ENCODE data around the gene SNTB2. TPM values are rescaled to one million over a fixed set of nuclear protein-coding genes. Genes with fewer than 3 reads are reported as not detected.

SNTB2 gene
- total and polyA plus RNA-seq, 2 donors (not counting 3 experiments of a cell fraction or from before 2014, with no cell fraction given): 24.9 to 73.7 TPM

- no peak for TF ChIP-seq FOS (IDR thresholded peaks at IDR 0.05; ENCODE audit: borderline replicate concordance, insufficient read depth, low read length)
- no peak for TF ChIP-seq GATA2 (IDR thresholded peaks at IDR 0.05; ENCODE audit: insufficient read depth, insufficient read length, low read depth, low read length)
- TF ChIP-seq, protein P1, sequence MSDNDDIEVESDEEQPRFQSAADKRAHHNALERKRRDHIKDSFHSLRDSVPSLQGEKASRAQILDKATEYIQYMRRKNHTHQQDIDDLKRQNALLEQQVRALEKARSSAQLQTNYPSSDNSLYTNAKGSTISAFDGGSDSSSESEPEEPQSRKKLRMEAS (IDR thresholded peaks at IDR 0.05; ENCODE audit: insufficient read depth, insufficient read length): no peak
- no peak for TF ChIP-seq POLR2A (IDR thresholded peaks at IDR 0.05; ENCODE audit: low read depth, low read length)
- no peak for TF ChIP-seq MYC (IDR thresholded peaks at IDR 0.05; ENCODE audit: low read depth, low read length)
- no peak for TF ChIP-seq JUN (IDR thresholded peaks at IDR 0.05; ENCODE audit: borderline replicate concordance, insufficient read depth, insufficient read length, low read depth)
- TF ChIP-seq POLR2AphosphoS5 (IDR thresholded peaks at IDR 0.05; ENCODE audit: insufficient read depth, low read depth, low read length): no peak
- TF ChIP-seq, protein P2, sequence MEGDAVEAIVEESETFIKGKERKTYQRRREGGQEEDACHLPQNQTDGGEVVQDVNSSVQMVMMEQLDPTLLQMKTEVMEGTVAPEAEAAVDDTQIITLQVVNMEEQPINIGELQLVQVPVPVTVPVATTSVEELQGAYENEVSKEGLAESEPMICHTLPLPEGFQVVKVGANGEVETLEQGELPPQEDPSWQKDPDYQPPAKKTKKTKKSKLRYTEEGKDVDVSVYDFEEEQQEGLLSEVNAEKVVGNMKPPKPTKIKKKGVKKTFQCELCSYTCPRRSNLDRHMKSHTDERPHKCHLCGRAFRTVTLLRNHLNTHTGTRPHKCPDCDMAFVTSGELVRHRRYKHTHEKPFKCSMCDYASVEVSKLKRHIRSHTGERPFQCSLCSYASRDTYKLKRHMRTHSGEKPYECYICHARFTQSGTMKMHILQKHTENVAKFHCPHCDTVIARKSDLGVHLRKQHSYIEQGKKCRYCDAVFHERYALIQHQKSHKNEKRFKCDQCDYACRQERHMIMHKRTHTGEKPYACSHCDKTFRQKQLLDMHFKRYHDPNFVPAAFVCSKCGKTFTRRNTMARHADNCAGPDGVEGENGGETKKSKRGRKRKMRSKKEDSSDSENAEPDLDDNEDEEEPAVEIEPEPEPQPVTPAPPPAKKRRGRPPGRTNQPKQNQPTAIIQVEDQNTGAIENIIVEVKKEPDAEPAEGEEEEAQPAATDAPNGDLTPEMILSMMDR (IDR thresholded peaks at IDR 0.05; ENCODE audit: extremely low read depth in 1 of 2, insufficient read depth in 1 of 2, low read depth in 1 of 2, low read length in 2 of 2): no peak
- TF ChIP-seq EZH2 (IDR thresholded peaks at IDR 0.05; ENCODE audit: borderline replicate concordance, low read depth, low read length, severe bottlenecking): no peak
- H3K4me3 ChIP-seq (replicated peaks in 1 of 3; ENCODE audit: insufficient read depth in 1 of 3, low read depth in 1 of 3, low read length in 3 of 3): no peak overlapping the region
- H3K9me3 ChIP-seq (replicated peaks; ENCODE audit: control insufficient read depth, insufficient read depth, low read length): no peaks in the 10 kb centered on the region
- peak overlapping the region; percentile 36 for H3K27ac ChIP-seq (ENCODE audit: insufficient read depth, low read depth, low read length)
- H3K79me2 ChIP-seq (ENCODE audit: control insufficient read depth, insufficient read depth, low read length): no peaks in the 10 kb centered on the region
- H3K9me1 ChIP-seq (replicated peaks; ENCODE audit: control insufficient read depth, extremely low read depth, insufficient read depth, low read length): no peaks in the 10 kb centered on the region
- intact Hi-C loops (cut with micrococcal nuclease): loop anchor here (5.0 kb wide), 1 partner anchor 118 kb away; no protein-coding TSS in a partner anchor
- FAIRE-seq (no peak), DNase-seq (ENCODE audit: low read depth, low spot score) (no peak)
- H2AFZ ChIP-seq (ENCODE audit: low read depth, low read length): no peak overlapping the region
- no TSS peak for BruUV-seq (replicated peaks)
- ChIA-PET CTCF (interaction anchor here (1.3 to 4.9 kb wide), 2 partner anchors 11 to 17 kb away, joined by 4 to 49 read pairs; no protein-coding TSS in a partner anchor), POLR2A (no interaction called here)
- H3K36me3 ChIP-seq (ENCODE audit: control insufficient read depth in 2 of 2, extremely low read depth in 1 of 2, insufficient read depth in 2 of 2, low read length in 2 of 2): peaks cover 0 to 10% of the 10 kb centered on the region in 2 experiments
- no peaks in the 10 kb centered on the region for H4K20me1 ChIP-seq (replicated peaks; ENCODE audit: control insufficient read depth, extremely low read depth, insufficient read depth, low read length)
- H3K4me1 ChIP-seq (ENCODE audit: control insufficient read depth, extremely low read depth, insufficient read depth, low read length): peaks cover 49% of the 10 kb centered on the region
- no peak overlapping the region for H3K4me2 ChIP-seq (ENCODE audit: insufficient read depth, low read length)
- H3K27me3 ChIP-seq (ENCODE audit: control insufficient read depth in 2 of 2, insufficient read depth in 2 of 2, low read length in 2 of 2): no peaks in the 10 kb centered on the region
- no peak overlapping the region for H3K9ac ChIP-seq (replicated peaks; ENCODE audit: extremely low read depth, insufficient read depth, low read length)
- dilution Hi-C loops (cut with MboI; ENCODE audit: extremely low pct_ligation_motif_present, low sequenced_read_pairs): no loop called here
Observed at GRCh38 chr16:69169051-69169450, 17.9 kb upstream of the SNTB2 start.

Measured in endothelial cell of umbilical vein (primary cell).